HL-60/S4 (cell line): ENCODE results near the gene TRIM56.
"Not testable (repeated sequence)": the region's sequence is repeated elsewhere in the genome, so short reads cannot be mapped to it uniquely, and the experiment has no call there.

ENCODE experiments used
- in situ Hi-C: fragments of 300-500 bp; cut with MboI; formaldehyde crosslinking; loops from 2 replicates; pipeline ENCODE4 v1.14.3; 2022; ENCODE audit warnings: low sequenced_read_pairs

The TRIM56 gene

DNA sequence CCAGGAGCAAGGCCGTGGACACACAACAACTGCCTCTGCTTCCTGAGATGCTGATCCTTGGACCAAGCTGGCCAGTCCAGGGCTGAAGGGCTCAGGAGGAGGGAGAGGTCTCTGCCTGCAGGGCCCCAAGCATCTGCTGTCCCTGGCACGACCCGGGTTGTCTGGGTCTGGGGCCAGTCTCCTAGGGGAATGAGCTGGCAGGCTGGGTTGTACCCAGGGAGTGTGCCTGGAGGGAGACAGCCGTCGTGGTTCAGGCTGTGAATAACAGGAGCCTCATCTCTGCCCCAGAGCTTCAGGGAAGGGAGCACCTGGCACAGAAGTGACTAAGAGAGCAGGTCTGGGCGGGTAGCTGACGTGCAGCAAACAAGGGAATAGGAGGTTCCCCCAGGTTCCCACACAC lies 23.7 kb downstream of the TRIM56 start:
- in situ Hi-C loops, result no loop called here

DNA sequence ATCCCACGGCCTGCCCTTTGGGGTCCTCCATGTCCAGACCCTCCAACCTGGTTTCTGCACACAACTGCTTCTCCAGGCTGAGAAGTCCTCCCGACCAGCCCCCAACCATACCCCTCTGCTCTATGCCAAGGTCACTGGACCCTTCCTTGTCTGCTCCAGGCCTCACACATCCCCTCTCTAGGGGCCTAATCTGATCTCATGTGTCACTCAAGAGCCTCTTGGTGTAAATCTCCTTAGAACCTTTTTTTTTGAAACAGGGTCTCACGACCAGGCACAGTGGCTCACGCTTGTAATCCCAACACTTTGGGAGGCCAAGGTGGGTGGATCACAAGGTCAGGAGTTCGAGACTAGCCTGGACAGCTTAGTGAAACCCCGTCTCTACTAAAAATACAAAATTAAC lies 24.1 kb downstream of the TRIM56 start:
- in situ Hi-C loops, result no loop called here

DNA sequence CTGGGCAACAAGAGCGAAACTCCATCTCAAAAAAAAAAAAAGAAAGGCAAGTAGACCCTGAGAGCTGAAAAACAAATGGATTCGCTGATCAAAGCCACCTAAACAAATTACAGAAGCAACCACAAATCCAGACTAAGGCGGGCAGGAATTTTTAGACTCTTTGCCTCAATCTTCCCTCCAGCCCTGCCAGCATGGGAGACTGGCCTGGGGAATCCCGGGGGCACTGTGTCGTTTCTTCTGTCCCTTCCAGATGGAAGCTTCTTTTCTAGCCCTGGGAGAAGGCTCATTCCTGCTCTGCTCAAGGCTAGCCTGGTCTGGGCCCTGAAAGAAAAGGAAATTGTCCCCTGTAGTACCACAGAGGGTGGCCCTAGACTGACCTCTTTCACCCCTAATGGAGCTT lies 26.0 kb downstream of the TRIM56 start:
- in situ Hi-C loops, result no loop called here

DNA sequence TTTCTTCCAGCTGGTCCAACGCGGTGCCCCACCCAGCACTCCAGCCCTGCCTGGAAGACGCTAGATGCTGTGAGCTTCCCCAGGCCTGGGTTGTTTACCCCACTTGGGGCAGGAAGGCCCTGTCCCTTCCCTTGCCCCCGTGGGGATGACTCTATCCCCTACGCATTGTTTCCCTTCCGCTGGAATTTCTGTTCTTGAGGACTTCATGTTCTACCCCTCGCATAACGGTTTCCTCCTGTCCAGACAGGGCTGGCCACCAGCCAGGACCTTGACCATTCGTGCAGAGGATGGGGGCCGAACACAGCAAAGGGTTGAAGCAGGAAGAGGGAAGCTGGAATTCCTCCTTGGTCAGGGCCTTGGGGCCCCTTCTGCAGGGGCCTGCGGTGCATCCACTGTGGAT lies 27.0 kb downstream of the TRIM56 start:
- in situ Hi-C loops, result no loop called here

DNA sequence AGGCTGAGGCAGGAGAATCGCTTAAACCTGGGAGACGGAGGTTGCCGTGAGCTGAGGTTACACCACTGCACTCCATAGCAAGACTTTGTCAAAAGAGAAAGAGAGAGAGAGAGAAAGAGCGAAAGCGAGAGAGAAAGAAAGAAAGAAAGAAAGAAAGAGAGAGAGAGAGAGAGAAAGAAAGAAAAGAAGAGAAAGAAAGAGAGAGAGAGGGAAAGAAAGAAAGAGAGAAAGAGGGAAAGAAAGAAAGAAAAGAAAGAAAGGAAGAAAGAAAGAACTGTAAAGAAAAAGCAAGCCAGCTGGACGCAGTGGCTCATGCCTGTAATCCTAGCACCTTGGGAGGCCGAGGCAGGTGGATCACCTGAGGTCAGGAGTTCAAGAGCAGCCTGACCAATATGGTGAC lies 27.9 kb downstream of the TRIM56 start:
- in situ Hi-C loops, result not testable (repeated sequence)

DNA sequence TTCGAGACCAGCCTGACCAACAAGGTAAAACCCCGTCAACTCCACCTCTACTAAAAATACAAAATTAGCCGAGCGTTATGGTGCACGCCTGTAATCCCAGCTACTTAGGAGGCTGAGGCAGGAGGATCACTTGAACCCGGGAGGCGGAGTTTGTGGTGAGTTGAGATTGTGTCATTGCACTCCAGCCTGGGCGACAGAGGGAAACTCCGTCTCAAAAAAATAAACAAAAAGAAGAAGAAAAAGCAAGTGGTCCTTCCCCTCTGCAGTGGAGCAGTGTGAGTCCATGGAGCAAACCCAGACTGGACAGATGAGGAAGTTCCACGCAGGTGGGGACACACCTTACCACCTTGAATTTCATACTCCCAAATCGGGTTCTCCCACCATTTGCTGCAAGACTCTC lies 28.6 kb downstream of the TRIM56 start:
- in situ Hi-C loops, result no loop called here

DNA sequence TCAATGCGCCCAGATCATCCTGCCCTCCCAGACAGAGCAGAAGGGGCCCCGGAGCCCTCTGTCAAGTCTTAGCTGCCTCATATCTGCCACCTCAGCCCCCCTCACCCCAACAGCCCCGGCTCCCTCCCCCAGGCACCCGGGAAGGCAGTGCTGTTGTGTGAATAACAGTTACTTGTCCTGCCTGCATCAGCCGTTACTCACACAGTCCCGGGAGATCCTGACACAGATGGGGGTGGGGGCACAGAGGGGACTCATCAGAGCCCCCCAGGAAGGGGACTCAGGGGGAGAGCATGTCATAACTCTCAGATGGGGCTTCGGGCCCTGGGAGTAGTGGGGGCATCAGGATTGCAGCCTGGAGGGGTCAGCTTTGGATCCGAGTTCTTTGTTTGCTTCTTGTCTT lies 29.2 kb downstream of the TRIM56 start:
- in situ Hi-C loops, result no loop called here

DNA sequence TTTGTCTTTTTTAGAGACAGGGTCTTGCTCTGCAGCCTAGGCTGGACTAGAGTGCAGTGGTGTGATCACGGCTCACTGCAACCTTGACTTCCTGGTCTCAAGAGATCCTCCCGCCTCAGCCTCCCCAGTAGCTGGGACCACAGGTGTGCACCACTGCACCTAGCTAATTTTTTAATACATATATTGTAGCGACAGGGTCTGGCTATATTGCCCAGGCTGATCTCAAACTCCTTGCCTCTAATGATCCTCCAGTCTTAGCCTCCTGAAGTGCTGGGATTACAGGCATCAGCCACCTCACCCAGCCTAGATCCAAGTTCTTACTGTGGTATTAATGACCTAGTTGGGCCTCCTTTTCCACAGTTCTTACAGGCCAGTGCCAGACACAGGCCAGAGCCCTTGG lies 29.9 kb downstream of the TRIM56 start:
- in situ Hi-C loops, result no loop called here

DNA sequence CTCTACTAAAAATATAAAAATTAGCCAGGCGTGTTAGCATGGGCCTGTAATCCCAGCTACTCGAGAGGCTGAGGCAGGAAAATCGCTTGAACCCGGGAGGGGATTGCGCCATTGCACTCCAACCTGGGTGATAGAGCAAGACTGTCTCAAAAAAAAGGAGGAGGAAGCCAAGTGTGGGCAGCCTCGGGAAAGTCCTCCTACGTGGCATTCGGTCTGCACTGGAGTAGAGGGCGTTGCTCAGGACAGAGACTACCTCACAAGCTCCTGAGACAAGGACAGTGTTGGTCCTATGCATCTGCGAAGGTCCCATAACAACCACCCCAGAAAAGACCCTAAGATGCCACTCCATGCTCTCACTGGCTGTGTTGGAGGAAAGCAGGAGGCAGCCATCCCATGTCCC lies 31.6 kb downstream of the TRIM56 start:
- in situ Hi-C loops, result no loop called here

DNA sequence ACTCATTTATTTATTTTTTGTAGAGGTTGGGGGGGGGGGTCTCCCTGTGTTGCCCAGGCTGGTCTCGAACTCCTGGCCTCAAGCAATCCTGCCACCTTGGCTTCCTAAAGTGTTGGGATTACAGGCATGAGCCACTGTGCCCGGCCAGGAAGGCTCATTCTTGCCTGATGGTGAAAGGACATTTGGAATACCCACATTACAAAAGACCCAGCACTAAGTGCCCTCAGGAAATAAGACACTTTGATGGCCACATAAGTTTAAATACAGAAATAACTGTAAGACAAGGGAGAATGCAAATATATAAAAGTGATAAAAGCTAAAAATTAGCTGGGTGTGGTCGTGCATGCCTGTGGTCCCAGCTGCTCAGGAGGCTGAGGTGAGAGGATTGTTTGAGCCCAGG lies 33.6 kb downstream of the TRIM56 start:
- in situ Hi-C loops, result no loop called here

DNA sequence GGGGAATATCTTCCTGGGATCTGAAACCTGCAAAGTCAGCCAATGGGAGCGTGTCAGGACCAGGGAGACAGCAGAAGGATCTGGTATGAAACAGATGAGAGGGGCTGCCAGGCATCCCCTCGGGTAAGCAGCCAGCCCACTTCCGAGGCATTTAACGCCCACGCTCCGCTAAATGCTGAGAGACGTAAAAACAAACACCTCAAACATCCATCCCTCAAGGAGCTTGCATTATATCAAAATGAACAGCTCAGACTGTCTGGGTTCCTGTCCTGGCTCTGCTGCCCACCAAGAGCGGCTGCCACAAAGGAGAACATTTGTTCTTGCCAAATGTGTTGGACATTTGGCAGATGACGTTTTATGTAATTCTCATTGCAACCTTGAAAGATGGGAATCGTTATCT lies 34.6 kb downstream of the TRIM56 start:
- in situ Hi-C loops, result no loop called here

DNA sequence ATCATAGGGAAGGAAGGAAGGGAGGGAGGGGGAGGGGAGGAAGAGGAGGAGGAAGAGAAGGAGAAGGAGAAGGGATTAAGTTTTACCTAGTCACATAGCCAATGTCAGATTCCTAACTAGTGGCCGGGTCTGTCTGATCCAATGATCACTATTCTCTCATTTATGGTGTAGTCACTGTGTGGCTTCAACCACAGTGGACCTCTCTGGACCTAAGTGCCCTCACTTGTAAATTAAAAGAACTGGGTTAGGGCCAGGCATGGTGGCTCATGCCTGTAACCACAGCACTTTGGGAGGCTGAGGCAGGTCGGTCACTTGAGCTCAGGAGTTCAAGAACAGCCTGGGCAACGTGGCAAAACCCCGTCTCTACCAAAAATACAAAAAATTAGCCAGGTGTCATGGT lies 35.0 kb downstream of the TRIM56 start:
- in situ Hi-C loops, result no loop called here

DNA sequence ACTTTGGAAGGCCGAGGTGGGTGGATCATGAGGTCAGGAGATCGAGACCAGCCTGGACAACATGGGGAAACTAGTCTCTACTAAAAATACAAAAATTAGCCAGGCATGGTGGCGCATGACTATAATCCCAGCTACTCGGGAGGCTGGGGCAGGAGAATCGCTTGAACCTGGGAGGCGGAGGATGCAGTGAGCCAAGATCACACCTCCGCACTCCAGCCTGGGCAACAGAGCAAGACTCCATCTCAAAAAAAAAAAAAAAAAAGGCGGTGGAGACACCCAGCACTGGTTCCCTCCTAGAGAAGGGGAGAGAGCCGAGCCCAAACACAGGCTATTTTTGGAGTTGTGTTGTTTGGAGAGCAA lies 36.3 kb downstream of the TRIM56 start:
- in situ Hi-C loops, result not testable (repeated sequence)

DNA sequence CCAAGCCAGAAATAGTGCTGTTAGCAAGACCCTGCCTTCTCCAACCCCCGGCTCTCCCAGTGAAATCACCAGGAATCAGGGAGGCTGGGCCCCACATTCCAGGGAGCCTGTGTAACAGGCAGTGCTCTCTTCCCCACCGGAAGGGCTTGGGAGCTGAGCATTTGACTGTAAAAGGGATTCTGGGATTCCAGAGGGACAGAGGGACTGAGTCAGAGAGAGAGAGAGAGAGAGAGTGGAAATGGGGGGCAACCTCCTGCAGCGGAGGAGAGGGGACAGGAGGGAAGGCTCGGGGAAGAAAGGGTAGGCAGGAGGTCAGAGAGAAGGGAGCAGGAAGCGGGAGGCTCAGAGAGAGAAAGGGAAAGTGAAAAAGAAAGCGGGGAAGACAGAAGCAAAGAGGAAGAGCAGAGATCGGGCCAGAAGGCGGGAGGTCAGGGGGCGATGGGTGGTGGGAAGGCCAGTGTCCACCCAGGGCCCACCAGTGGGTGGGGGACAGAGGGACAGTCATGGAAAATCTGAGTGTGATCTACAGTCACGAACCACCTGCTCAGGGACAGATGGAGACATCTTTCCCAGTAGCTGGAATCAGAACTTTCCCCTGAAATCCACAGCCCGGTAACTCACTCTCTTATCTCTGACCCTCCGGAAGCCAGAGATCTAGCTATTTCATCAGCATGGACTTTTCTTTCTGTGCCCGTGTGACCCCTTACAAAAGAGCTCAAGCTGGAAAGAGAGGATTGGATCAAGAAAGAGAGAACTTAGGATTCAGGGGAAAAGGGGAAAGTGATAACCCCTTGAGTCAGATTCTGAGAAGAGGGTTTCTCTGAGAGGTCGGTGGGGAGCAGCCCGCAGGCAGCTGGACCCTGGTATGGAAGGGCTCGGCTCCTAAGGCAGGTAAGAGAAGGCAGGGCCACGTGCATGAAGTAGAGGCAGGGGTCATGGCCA lies 37.0 kb downstream of the TRIM56 start:
- in situ Hi-C loops, result no loop called here

DNA sequence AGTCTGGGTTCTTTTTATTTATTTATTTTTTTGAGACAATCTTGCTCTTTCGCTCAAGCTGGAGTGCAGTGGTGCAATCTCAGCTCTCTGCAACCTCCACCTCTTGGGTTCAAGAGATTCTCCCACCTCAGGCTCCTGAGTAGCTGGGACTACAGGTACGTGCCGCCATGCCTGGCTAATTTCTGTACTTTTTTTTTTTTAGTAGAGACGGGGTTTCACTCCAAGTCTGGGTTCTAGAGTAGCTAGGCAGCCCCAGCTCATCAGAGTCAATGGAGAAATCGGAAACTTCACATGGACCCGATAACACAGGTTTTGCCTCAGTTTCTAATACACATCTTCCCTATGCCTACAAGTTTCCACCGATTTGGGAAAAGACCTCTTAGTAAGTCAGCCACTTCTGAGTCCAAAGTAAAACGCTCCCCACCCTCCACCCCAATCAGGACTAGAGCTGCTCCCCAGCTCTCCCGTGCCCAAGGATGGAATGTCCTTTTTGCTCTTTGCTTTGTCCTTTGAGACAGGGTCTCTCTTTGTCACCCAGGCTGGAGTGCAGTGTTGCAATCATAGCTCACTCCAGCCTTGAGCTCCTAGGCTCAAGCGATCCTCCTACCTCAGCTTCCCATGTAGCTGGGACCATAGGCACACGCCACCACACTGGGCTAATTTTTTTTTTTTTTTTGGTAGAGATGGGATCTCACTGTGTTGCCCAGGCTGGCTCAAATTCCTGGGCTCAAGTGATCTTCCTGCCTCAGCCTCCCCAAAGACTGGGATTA lies 37.8 kb downstream of the TRIM56 start:
- in situ Hi-C loops, result no loop called here

DNA sequence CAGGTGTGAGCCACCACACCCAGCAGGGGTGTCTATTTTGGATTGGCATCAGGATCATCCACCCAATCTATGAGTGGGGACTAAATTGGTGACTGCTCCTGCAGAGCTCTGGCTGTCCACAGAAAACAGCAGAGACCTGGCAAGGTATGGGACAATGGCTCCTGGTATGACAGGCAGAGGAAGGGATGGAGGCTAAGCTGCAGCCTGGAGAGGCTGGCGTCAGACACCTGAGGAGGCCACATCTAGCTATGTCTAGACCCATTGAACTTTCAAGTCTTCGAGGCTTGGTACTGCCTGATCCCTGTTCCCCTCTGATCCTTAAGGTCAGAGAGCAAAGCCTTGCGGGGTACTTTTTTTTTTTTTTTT lies 38.4 kb downstream of the TRIM56 start:
- in situ Hi-C loops, result no loop called here

DNA sequence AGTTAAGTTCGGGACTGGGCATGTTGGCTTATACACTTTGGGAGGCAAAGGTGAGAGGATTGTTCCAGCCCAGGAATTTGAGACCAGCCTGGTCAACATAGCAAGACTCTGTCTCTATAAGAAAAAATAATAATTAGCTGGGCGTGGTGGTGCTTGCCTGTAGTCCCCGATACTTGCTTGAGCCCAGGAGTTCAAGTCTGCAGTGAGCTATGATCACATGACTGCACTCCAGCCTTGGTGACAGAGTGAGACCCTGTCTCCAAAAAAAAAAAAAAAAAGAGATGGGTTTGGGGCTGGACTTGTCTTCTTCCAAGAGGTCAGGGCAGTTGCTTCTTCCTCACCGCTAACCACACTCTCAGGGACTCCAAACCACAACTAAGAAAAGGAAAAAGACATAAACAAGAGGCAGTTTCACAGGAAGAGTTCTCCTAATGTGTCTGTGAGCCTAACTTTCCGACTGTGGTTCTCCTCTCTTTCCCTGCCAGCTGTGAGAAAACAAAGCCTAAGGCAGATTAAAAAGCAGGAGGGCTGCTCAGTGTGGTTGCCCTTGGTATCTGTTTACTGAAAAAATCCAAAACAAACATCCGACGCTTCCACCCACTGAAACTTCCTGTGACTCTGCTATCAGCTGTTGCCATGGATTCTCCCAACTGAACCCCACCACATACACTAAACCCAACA lies 39.2 kb downstream of the TRIM56 start:
- in situ Hi-C loops, result no loop called here

DNA sequence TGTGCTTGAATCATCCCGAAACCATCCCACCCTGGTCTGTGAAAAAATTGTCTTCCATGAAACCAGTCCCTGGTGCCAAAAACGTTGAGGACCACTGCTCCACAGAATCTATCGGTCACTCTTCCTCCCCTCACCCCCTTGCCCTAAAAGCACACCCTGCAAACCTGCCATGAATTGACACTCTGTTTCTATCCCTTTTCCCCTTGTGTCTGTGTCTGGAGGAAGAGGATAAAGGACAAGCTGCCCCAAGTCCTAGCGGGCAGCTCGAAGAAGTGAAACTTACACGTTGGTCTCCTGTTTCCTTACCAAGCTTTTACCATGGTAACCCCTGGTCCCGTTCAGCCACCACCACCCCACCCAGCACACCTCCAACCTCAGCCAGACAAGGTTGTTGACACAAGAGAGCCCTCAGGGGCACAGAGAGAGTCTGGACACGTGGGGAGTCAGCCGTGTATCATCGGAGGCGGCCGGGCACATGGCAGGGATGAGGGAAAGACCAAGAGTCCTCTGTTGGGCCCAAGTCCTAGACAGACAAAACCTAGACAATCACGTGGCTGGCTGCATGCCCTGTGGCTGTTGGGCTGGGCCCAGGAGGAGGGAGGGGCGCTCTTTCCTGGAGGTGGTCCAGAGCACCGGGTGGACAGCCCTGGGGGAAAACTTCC lies 40.8 kb downstream of the TRIM56 start:
- in situ Hi-C loops, result no loop called here

DNA sequence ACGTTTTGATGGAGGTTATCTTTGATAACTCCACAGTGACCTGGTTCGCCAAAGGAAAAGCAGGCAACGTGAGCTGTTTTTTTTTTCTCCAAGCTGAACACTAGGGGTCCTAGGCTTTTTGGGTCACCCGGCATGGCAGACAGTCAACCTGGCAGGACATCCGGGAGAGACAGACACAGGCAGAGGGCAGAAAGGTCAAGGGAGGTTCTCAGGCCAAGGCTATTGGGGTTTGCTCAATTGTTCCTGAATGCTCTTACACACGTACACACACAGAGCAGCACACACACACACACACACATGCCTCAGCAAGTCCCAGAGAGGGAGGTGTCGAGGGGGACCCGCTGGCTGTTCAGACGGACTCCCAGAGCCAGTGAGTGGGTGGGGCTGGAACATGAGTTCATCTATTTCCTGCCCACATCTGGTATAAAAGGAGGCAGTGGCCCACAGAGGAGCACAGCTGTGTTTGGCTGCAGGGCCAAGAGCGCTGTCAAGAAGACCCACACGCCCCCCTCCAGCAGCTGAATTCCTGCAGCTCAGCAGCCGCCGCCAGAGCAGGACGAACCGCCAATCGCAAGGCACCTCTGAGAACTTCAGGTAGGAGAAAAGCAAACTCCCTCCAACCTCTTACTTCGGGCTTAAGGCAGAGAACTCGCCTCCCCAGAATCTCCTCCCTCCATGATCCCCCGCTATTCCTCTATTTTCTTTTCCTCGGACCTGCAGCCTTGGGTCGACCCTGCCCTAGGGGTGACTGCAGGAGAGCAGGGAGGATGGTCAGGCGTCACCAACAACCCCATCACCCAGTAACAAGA lies 41.6 kb downstream of the TRIM56 start, which contains the start of gene SERPINE1:
TSS of gene SERPINE1 (plus strand) at position 454 of the 809 bp plus-strand sequence. CDS start 1,290 bp downstream, outside the sequence.
- in situ Hi-C loops, result no loop called here

DNA sequence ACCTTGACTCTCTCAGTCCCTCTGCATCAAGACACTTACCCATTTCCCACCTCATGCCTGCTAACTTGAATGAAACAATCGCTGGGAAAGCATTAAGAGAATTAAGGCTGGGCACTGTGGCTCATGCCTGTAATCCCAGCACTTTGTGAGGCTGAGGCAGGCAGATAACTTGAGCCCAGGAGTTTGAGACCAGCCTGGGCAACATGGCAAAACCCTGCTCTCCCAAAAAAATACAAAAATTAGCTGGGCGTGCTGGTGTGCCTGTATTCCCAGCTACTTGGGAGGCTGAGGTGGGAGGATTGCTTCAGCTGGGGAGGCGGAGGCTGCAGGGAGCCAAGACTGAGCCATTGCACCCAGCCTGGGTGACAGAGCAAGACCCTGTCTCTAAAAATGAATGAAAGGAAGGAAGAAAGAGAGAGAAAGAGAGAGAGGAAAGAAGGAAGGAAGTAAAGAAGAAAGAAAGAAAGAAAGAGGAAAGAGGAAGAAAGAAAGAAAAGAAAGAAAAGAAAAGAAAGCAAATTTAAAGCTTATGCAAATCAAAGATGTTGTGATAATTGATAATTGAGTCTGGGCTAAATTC lies 42.3 kb downstream of the TRIM56 start:
- in situ Hi-C loops, result no loop called here
